A673 (cell line): ENCODE data around the gene FAM120A.

Experiments
- CTCF ChIP-seq: fragments of 300-800, 200-600 bp; sonication (generic); conservative IDR thresholded peaks from 2 replicates; pipeline ENCODE4 v1.5.1; 2017; ENCODE audit warnings: low read depth, mild to moderate bottlenecking, antibody characterized with exemption, low read length, moderate library complexity, mixed read lengths
- EZH2 ChIP-seq: fragments of 200-600 bp; sonication (generic); IDR thresholded peaks from 2 replicates; pipeline ENCODE4 v1.6.1; 2017; ENCODE audit warnings: borderline replicate concordance, low read depth, mild to moderate bottlenecking, mixed read lengths, antibody characterized with exemption, low read length; ENCODE audit not compliant: poor library complexity, severe bottlenecking

GRCh38 chr9:93574091-93574899 is 122.8 kb downstream of the FAM120A start:
- TF ChIP-seq EZH2: no peak
- TF ChIP-seq CTCF: no peak
